NOMO-1 (cell line): ENCODE data around the gene CLEC4D.
"Not testable (repeated sequence)": the region's sequence is repeated elsewhere in the genome, so short reads cannot be mapped to it uniquely, and the experiment has no call there.

Experiments used
- DNase-seq, 2 experiments: peaks; one replicate each; lab custom pipeline; 2025; ENCODE audit not compliant: unreplicated experiment in 2 of 2; lab: John Stamatoyannopoulos, UW

The CLEC4D gene

GRCh38 chr12:8513256-8513655 is at the start of gene CLEC4D:
Gene CLEC4D, plus strand, starts transcription at chr12:8513503. Its CDS starts 230 bp downstream, at chr12:8513733.
- DNase-seq, result peak; percentile 36 to 65

GRCh38 chr12:8465301-8465996 is 47.9 kb upstream of the CLEC4D start:
- DNase-seq, result peak in 1 of 2 experiments; percentile 11

- peak in 1 of 2 experiments; percentile 7 for DNase-seq
Measured at GRCh38 chr12:8466241-8466640, 47.1 kb upstream of the CLEC4D start.

GRCh38 chr12:8471090-8471489 is 42.2 kb upstream of the CLEC4D start:
- no peak for DNase-seq

GRCh38 chr12:8475508-8476203 is 37.6 kb upstream of the CLEC4D start:
- no peak for DNase-seq

- DNase-seq, result no peak
Measured at GRCh38 chr12:8482571-8483061, 30.7 kb upstream of the CLEC4D start.

- no peak for DNase-seq
Measured at GRCh38 chr12:8483079-8483478, 30.2 kb upstream of the CLEC4D start.

- DNase-seq, result peak in 1 of 2 experiments; percentile 10
Measured at GRCh38 chr12:8491646-8492530, 21.4 kb upstream of the CLEC4D start.

GRCh38 chr12:8493084-8493483 is 20.2 kb upstream of the CLEC4D start:
- peak; percentile 90 to 99 for DNase-seq

- DNase-seq, result not testable (repeated sequence)
Measured at GRCh38 chr12:8495671-8496070, 17.6 kb upstream of the CLEC4D start.

- not testable (repeated sequence) for DNase-seq
Measured at GRCh38 chr12:8496074-8496473, 17.2 kb upstream of the CLEC4D start.

GRCh38 chr12:8499616-8500015 is 13.7 kb upstream of the CLEC4D start:
- peak in 1 of 2 experiments; percentile 15 for DNase-seq

- peak; percentile 38 to 72 for DNase-seq
Measured at GRCh38 chr12:8501720-8502119, 11.6 kb upstream of the CLEC4D start.

GRCh38 chr12:8504351-8504750 is 9.0 kb upstream of the CLEC4D start:
- DNase-seq, result no peak

GRCh38 chr12:8507596-8507995 is 5.7 kb upstream of the CLEC4D start:
- DNase-seq, result no peak

- DNase-seq, result no peak
Measured at GRCh38 chr12:8508223-8508622, 5.1 kb upstream of the CLEC4D start.

- DNase-seq, result no peak
Measured at GRCh38 chr12:8508910-8509841, 4.1 kb upstream of the CLEC4D start.

GRCh38 chr12:8517971-8518370 is 4.7 kb downstream of the CLEC4D start:
- no peak for DNase-seq

- DNase-seq, result peak; percentile 41 to 69
Measured at GRCh38 chr12:8519171-8519570, 5.9 kb downstream of the CLEC4D start.
